Measurements from ENCODE around the gene SHH. TPM values are rescaled to one million over a fixed set of nuclear protein-coding genes. Genes with fewer than 3 reads are reported as not detected.

The SHH gene
- polyA plus RNA-seq, 1 donor = 7.5 TPM

DNA sequence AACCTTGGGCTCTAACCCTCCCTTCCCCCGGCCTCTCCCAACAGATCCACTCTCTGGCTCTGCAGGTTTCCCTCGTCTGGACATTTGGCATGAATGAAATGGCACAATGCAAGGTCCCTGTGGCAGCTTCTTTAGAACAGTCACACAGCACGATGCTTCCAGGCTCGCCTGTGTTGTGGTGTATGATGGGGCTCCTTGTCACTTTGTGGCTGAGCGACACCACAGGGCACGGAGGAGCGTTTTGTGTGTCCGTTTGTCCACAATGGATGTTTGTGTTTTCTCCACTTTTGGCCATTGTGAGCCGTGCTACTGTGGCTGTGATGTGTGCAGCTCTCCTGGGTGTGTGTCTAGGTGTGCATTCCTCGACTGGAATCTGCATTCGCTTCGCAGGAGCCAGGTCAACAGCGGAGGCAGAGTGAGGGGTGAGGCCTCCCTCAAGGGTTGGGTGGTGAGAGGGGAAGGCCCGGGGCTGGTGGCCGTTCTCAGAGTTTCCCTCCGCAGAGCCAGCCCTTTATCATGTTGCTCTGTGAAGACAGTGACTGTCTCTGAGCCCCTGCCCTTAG is 22.3 kb upstream of the SHH start:
- WGBS (ENCODE audit: insufficient coverage, low lambda C conversion rate) = no CpG with 5 or more reads among the region's 16 CpGs
- no peaks in the 10 kb centered on the region for H3K27me3 ChIP-seq (ENCODE audit: control insufficient read depth, insufficient read depth, low read length)
- no peak for DNase-seq

DNA sequence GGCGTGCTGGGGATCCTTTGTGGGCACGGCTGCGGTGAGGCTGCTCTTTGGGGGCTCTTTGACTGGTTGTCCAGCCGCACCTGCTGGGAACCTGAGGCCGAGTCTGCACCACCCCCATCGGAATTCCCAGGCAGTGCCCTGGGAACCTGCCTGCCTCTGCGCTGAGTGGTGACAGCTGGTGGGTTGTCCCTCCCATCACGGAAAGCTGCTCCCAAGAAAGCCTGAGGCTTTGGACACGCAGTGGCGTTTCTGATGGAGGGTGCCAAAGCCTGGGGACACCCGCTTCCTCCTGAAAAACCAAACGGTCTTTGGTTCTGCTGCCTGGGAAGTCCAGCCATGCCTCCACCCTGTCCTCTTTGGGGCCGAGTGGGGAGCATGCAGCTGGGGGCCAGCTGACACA is 21.4 kb upstream of the SHH start:
- no peak for DNase-seq
- Histone ChIP-seq H3K36me3 (ENCODE audit: control insufficient read depth, insufficient read depth, low read length) (no peaks in the 10 kb centered on the region), H3K4me1 (ENCODE audit: control insufficient read depth, insufficient read depth, low read length) (no peaks in the 10 kb centered on the region), H3K27ac (ENCODE audit: low read length) (no peak overlapping the region), H3K9me3 (ENCODE audit: control insufficient read depth, low read depth, low read length) (no peaks in the 10 kb centered on the region), H3K4me3 (ENCODE audit: low read length) (no peak overlapping the region), H3K27me3 (ENCODE audit: control insufficient read depth, insufficient read depth, low read length) (no peaks in the 10 kb centered on the region)
- WGBS (ENCODE audit: insufficient coverage, low lambda C conversion rate) = no CpG with 5 or more reads among the region's 13 CpGs

More for the DNA sequence above, 22.3 kb upstream of the SHH start:
- H3K27ac ChIP-seq (ENCODE audit: low read length) = no peak overlapping the region
- H3K36me3 ChIP-seq (ENCODE audit: control insufficient read depth, insufficient read depth, low read length) = no peaks in the 10 kb centered on the region
- H3K9me3 ChIP-seq (ENCODE audit: control insufficient read depth, low read depth, low read length) = no peaks in the 10 kb centered on the region
- no peaks in the 10 kb centered on the region for H3K4me1 ChIP-seq (ENCODE audit: control insufficient read depth, insufficient read depth, low read length)
- H3K4me3 ChIP-seq (ENCODE audit: low read length) = no peak overlapping the region

DNA sequence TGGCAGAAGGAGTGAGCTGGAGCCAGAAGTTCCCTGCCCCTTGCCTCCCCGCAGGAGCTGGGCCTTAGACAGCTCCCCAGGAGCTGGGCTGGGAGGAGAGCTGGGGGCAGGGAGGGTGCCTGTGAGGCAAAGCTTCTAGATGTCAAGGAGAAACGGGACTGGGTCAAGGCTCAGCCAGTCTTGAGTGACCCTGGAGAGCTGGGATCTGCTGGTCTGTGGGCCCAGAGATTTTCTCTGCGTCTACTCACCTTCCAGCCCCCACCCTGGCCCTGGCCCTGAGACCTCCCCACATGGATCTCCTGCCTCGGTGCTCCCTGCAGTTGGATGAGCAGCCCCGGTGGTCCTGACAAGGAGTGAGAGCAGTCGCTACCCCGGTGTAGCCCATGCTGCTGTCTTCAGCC is 20.3 kb upstream of the SHH start:
- Histone ChIP-seq H3K4me1 (ENCODE audit: control insufficient read depth, insufficient read depth, low read length) (no peaks in the 10 kb centered on the region), H3K27me3 (ENCODE audit: control insufficient read depth, insufficient read depth, low read length) (no peaks in the 10 kb centered on the region), H3K4me3 (ENCODE audit: low read length) (no peak overlapping the region), H3K27ac (ENCODE audit: low read length) (no peak overlapping the region), H3K9me3 (ENCODE audit: control insufficient read depth, low read depth, low read length) (no peaks in the 10 kb centered on the region), H3K36me3 (ENCODE audit: control insufficient read depth, insufficient read depth, low read length) (no peaks in the 10 kb centered on the region)
- no CpG with 5 or more reads among the region's 7 CpGs for WGBS (ENCODE audit: insufficient coverage, low lambda C conversion rate)
- DNase-seq = no peak

DNA sequence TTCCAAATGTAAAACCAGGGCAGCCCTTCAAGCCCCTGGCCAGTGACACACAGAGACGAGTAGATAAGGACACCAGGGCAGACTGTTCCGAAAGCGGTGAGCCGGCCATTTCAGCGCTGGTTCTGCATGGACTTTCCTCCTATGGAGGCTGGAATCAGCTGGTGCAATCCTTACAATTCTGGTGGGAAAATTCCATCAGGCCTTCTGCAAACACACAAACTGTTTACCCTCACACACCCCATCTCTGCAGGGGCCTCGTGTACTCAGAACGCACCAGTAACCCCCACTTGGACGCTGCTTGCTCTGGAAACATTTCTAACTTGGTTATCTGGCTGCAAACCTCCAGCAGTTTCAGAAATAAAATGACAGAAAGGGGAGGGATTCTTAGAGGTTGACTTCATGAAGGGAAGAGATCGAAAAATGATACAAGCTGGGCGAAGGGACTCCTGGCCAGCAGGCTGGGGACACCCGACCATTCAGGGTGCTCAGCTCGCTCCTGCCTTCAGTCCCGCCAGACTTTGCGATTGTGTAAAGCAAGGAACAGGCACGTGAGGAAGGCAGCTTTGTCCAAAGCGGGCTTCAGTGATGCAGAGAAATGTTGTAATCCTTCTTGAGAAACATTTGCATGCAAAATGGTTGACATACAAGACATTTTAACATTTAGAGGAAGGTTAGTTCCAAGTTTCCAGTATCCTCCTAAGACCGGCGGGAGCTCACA is 19.7 kb upstream of the SHH start:
- 100% methylated on average over 1 of the region's 18 CpGs for WGBS (ENCODE audit: insufficient coverage, low lambda C conversion rate)
- H3K27me3 ChIP-seq (ENCODE audit: control insufficient read depth, insufficient read depth, low read length) = no peaks in the 10 kb centered on the region
- no peaks in the 10 kb centered on the region for H3K36me3 ChIP-seq (ENCODE audit: control insufficient read depth, insufficient read depth, low read length)
- H3K4me1 ChIP-seq (ENCODE audit: control insufficient read depth, insufficient read depth, low read length) = no peaks in the 10 kb centered on the region
- H3K9me3 ChIP-seq (ENCODE audit: control insufficient read depth, low read depth, low read length) = no peaks in the 10 kb centered on the region
- peak in 1 of 2 donors; percentile 44 for DNase-seq
- no peak overlapping the region for H3K27ac ChIP-seq (ENCODE audit: low read length)
- H3K4me3 ChIP-seq (ENCODE audit: low read length) = no peak overlapping the region

DNA sequence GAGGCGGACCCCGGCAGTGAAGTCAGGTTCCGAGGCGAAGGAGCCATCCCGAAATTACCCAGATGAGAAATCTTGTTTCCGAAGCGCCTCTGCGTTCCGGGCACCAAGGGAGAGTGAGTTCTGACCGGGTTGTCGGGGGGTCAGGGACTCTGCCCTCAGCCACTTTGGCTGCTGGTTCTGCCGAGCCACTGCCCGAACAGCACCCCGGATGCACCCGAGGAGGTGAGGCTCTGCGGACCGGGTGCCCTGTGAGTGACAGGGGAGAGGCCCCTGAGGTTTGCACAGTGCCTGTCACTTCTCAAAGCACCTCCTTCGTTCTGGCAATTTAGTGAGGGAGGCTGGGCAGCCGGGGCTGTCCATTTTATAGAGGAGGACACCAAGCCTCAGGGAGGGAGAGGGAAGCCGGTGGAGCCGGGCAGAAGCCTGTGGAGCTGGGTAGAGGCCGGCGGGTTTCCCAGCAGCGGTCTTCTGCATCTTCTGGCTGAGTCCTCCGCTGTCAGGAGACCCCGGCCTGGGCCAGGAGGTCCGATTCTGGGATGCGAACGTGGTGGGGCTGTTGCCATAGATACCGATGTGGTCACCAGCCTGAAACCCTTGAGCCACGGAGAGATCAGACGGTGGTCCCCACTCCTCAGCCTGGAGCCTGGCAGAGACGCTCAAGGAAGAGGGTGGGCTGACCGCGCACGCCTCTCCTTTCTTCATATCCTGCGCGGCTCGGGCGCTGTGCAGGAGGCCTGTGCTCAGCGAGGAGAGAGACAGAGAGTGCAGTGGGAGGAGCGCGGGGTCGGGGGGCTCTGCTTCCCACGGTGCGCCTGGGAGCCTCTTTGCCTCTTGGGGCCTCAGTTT is 18.9 kb upstream of the SHH start:
- no CpG with 5 or more reads among the region's 46 CpGs for WGBS (ENCODE audit: insufficient coverage, low lambda C conversion rate)
- H3K9me3 ChIP-seq (ENCODE audit: control insufficient read depth, low read depth, low read length) = no peaks in the 10 kb centered on the region
- no peak for DNase-seq
- no peak overlapping the region for H3K4me3 ChIP-seq (ENCODE audit: low read length)
- H3K4me1 ChIP-seq (ENCODE audit: control insufficient read depth, insufficient read depth, low read length) = no peaks in the 10 kb centered on the region
- H3K27ac ChIP-seq (ENCODE audit: low read length) = no peak overlapping the region
- H3K27me3 ChIP-seq (ENCODE audit: control insufficient read depth, insufficient read depth, low read length) = no peaks in the 10 kb centered on the region
- H3K36me3 ChIP-seq (ENCODE audit: control insufficient read depth, insufficient read depth, low read length) = no peaks in the 10 kb centered on the region

DNA sequence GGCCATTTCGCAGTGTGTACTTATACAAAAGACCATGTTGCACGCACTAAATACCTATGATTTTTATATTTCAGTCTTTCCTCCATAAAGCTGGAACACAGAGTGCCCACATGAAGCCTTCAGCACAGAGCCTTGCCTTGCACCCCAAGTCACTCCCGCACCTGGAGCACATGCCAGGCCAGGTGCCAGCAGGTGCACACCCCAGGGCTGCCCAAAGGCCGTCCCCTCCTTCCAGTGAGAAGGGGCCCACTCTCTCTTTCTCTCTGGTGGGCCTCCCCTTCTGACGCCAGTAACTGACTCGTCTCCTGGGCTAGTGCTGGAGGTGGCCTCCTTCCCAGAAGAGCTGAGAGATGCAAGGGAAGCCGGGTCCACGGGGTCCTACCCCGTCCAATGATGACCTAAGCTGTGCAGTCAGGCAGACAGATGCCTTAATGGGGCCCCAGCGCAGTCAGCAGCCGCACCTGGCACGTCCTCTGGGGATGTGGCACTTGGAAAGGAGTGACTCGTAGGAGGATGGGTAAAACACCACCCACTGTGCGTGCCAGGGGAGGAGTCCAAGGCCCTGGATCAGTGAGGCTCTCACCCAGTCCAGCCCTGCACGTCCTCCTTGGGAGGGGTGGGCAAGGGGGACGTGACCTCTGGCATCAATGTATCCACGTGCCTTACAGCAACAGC is 17.7 kb upstream of the SHH start:
- WGBS (ENCODE audit: insufficient coverage, low lambda C conversion rate) = no CpG with 5 or more reads among the region's 17 CpGs
- H3K27me3 ChIP-seq (ENCODE audit: control insufficient read depth, insufficient read depth, low read length) = no peaks in the 10 kb centered on the region
- no peaks in the 10 kb centered on the region for H3K9me3 ChIP-seq (ENCODE audit: control insufficient read depth, low read depth, low read length)
- no peak overlapping the region for H3K4me3 ChIP-seq (ENCODE audit: low read length)
- no peak for DNase-seq
- H3K27ac ChIP-seq (ENCODE audit: low read length) = no peak overlapping the region
- H3K4me1 ChIP-seq (ENCODE audit: control insufficient read depth, insufficient read depth, low read length) = no peaks in the 10 kb centered on the region
- no peaks in the 10 kb centered on the region for H3K36me3 ChIP-seq (ENCODE audit: control insufficient read depth, insufficient read depth, low read length)

DNA sequence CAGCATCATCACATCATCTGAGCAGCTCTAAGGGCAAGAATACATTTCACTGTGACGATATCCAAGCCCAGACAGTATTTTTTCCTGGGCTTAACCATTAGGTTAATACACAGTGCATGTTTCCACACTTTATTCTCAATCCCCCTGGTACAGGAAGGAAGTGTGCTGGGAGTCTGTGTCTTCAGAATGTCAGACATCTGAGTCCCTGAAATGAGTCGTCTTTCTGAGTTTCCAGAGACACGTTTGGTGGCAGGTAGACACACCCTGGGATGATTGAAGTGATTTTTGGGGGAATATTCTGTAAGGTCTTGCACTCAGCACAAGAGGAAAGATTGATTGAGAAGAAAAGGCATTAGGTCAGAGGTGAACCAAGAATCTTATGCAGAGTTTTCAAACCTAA is 13.1 kb upstream of the SHH start:
- H3K36me3 ChIP-seq (ENCODE audit: control insufficient read depth, insufficient read depth, low read length) = no peaks in the 10 kb centered on the region
- H3K27me3 ChIP-seq (ENCODE audit: control insufficient read depth, insufficient read depth, low read length) = peaks cover 2% of the 10 kb centered on the region
- no peak overlapping the region for H3K27ac ChIP-seq (ENCODE audit: low read length)
- no peak for DNase-seq
- no peaks in the 10 kb centered on the region for H3K4me1 ChIP-seq (ENCODE audit: control insufficient read depth, insufficient read depth, low read length)
- H3K9me3 ChIP-seq (ENCODE audit: control insufficient read depth, low read depth, low read length) = no peaks in the 10 kb centered on the region
- H3K4me3 ChIP-seq (ENCODE audit: low read length) = no peak overlapping the region
- no CpG with 5 or more reads among the region's 3 CpGs for WGBS (ENCODE audit: insufficient coverage, low lambda C conversion rate)

DNA sequence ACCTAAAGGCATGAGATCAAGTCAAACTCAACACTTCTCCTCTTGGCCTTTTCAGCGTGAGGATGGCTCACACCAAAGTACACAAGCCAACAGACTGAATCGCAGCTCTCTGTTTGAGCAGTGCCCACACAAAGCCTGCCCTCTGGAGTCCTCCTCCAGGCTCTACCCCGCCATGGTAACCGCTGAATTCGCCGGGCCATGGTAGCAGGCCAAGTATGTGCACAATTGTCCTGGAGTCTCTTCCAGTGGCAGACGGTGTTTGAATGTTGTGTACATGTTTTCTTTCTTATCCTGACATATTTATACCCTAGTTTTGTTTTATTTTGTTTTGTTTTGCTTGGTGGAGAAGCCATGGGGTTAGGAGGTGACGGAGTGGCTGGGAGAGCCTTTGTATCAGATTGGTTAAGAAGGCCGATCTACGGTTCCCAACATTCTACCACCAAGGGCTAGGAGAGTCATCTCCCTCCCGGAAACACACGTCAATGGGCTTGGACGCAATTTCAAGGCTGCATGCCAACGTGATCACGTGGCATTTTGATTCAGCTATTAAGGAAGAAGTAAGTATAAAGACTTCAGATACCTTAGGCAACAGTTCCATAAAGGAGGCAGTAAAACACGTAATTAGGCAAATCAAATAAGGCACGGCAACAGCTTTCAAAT is 12.1 kb upstream of the SHH start:
- Histone ChIP-seq H3K9me3 (ENCODE audit: control insufficient read depth, low read depth, low read length) (no peaks in the 10 kb centered on the region), H3K27ac (ENCODE audit: low read length) (no peak overlapping the region), H3K36me3 (ENCODE audit: control insufficient read depth, insufficient read depth, low read length) (no peaks in the 10 kb centered on the region), H3K4me1 (ENCODE audit: control insufficient read depth, insufficient read depth, low read length) (no peaks in the 10 kb centered on the region), H3K4me3 (ENCODE audit: low read length) (no peak overlapping the region), H3K27me3 (ENCODE audit: control insufficient read depth, insufficient read depth, low read length) (peaks cover 2% of the 10 kb centered on the region)
- WGBS (ENCODE audit: insufficient coverage, low lambda C conversion rate) = no CpG with 5 or more reads among the region's 17 CpGs
- DNase-seq = no peak

DNA sequence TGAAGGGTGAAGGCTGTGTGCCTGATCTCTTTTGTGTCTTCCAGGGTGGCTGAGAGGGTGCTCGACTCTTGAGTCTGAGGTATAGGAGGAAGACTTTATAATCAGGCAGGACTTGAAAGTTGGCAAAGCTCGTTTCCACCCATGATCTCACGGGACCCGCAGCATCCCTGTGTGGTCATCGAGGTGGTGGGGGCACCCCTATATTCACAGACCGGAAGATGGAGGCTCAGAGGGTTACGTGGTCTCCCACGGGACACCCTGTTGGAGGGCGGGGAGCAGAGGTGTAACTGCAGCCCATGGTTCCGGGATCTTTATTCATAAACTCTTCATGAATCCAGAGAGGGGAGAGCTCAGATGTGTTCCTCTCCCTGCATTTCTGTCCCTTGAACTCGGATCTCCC is 9.6 kb upstream of the SHH start:
- peaks cover 4% of the 10 kb centered on the region for H3K9me3 ChIP-seq (ENCODE audit: control insufficient read depth, low read depth, low read length)
- no peak overlapping the region for H3K4me3 ChIP-seq (ENCODE audit: low read length)
- no CpG with 5 or more reads among the region's 11 CpGs for WGBS (ENCODE audit: insufficient coverage, low lambda C conversion rate)
- no peak overlapping the region for H3K27ac ChIP-seq (ENCODE audit: low read length)
- peaks cover 2% of the 10 kb centered on the region for H3K27me3 ChIP-seq (ENCODE audit: control insufficient read depth, insufficient read depth, low read length)
- H3K4me1 ChIP-seq (ENCODE audit: control insufficient read depth, insufficient read depth, low read length) = no peaks in the 10 kb centered on the region
- H3K36me3 ChIP-seq (ENCODE audit: control insufficient read depth, insufficient read depth, low read length) = no peaks in the 10 kb centered on the region
- DNase-seq = no peak

DNA sequence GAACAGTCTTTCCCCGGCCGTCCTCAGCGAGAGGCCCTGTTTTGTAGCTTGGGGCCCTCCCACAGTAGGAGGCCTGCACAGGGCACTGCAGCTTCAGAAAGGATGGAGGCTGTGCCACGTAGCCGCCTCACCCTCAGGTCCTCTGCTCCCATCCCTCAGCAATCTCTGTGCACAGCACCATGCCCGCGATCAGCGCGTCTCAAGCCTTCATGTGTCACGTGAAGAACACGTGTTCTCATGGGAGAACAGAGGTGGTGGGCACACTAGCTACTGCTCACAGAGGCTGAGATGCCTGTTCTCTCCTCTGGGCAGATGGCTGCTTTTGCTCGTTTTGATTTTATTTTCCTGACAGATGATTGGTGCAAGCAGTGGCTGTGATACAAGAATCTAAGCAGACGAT is 8.5 kb upstream of the SHH start:
- Histone ChIP-seq H3K9me3 (ENCODE audit: control insufficient read depth, low read depth, low read length) (peaks cover 4% of the 10 kb centered on the region), H3K27me3 (ENCODE audit: control insufficient read depth, insufficient read depth, low read length) (peaks cover 6% of the 10 kb centered on the region), H3K4me3 (ENCODE audit: low read length) (no peak overlapping the region), H3K27ac (ENCODE audit: low read length) (no peak overlapping the region), H3K4me1 (ENCODE audit: control insufficient read depth, insufficient read depth, low read length) (no peaks in the 10 kb centered on the region), H3K36me3 (ENCODE audit: control insufficient read depth, insufficient read depth, low read length) (no peaks in the 10 kb centered on the region)
- WGBS (ENCODE audit: insufficient coverage, low lambda C conversion rate) = no CpG with 5 or more reads among the region's 13 CpGs
- DNase-seq = no peak
